ENCODE measurements around the gene TUT7.

TUT7 gene

DNA sequence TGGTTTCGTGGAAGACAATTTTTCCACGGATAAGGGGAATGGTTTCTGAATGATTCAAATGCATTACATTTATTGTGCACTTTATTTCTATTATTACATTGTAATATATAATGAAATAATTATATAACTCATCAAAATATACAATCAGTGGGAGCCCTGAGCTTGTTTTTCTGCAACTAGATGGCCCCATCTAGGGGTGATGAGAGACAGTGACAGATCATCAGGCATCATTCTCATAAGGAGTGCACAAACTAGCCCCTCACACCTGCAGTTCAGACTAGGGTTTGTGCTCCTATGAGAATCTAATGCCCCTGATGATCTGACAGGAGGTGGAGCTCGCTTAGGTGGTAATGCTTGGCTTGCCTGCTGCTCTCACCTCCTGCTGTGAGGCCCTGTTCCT lies 78.2 kb downstream of the TUT7 start:
- no peak overlapping the region for H3K4me3 ChIP-seq (ENCODE audit: low read depth, low read length)
- no peak for DNase-seq (ENCODE audit: low read depth)
- in situ Hi-C loops (cut with HindIII; ENCODE audit: low sequenced_read_pairs): no loop called here
- TF ChIP-seq CTCF (IDR thresholded peaks at IDR 0.05; ENCODE audit: low read depth, low read length, missing control alignments): peak; percentile 25

- in situ Hi-C loops (cut with HindIII; ENCODE audit: low sequenced_read_pairs): no loop called here
- no peak for DNase-seq (ENCODE audit: low read depth)
- no peak overlapping the region for H3K4me3 ChIP-seq (ENCODE audit: low read depth, low read length)
- TF ChIP-seq CTCF (IDR thresholded peaks at IDR 0.05; ENCODE audit: low read depth, low read length, missing control alignments): no peak
Observed at GRCh38 chr9:86274821-86275643, 79.2 kb downstream of the TUT7 start.

DNA sequence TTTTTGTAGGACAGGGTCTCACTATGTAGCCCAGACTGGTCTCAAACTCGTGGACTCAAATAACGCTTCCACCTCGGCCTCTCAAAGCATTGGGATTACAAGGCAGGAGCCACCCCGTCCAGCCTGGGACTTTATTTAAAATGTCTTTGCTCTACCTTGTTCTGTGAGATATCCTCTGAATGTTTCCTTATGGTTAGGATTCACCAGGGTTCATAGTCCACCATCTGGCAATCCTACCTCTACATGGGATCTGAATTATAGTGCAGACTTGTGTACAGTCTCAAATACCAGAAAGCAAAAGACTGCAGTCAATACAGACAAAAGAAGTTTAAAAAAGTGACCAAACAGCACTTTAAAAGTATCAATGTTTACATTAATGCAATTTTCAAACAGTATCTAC lies 82.0 kb downstream of the TUT7 start:
- in situ Hi-C loops (cut with HindIII; ENCODE audit: low sequenced_read_pairs): no loop called here
- DNase-seq (ENCODE audit: low read depth): no peak
- no peak for TF ChIP-seq CTCF (IDR thresholded peaks at IDR 0.05; ENCODE audit: low read depth, low read length, missing control alignments)
- H3K4me3 ChIP-seq (ENCODE audit: low read depth, low read length): no peak overlapping the region

DNA sequence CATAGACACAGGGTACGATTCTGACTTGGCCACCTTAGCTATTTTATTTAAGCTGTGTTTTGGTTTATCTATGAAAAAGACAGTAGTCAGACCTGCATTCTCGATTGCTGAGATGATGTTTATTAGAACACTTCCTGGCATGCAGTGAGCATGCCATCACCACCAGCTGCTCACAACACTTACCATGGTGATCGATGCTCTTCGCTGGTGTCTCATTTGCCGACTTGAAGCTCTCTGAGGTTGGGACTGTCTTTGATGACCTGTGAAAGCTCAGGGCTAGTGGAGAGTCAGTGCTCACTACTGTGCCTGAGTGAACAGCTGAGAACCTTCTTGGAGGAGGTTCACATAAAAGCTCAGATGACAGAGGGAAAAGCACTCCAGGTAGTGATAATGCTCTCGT lies 90.3 kb downstream of the TUT7 start:
- TF ChIP-seq CTCF (IDR thresholded peaks at IDR 0.05; ENCODE audit: low read depth, low read length, missing control alignments): no peak
- no peak overlapping the region for H3K4me3 ChIP-seq (ENCODE audit: low read depth, low read length)
- in situ Hi-C loops (cut with HindIII; ENCODE audit: low sequenced_read_pairs): no loop called here

DNA sequence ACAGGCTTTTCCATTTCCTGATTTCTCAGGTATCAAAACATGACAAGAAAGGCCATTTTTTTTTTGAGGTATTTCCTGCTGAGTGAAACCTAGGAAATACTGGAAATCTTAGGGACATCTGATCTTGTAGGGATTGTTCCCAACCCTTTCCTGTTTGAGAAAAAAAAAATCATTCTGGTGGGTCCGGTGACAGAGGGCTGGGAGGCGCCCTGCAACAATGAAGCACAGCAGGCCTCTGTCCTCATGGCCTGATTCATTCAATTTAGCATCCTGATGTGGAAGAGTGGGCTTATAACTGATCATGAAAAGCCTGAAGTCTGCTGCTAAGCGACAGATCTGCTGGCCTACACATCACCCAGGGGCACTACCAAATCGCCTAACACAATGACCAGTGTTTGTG lies 91.7 kb downstream of the TUT7 start:
- TF ChIP-seq CTCF (IDR thresholded peaks at IDR 0.05; ENCODE audit: low read depth, low read length, missing control alignments): no peak
- no peak for DNase-seq (ENCODE audit: low read depth)
- in situ Hi-C loops (cut with HindIII; ENCODE audit: low sequenced_read_pairs): no loop called here

More for the DNA sequence above, 90.3 kb downstream of the TUT7 start:
- DNase-seq (ENCODE audit: low read depth): no peak

GRCh38 chr9:86259557-86259956 lies 94.7 kb downstream of the TUT7 start, which contains the start of gene C9orf153:
Gene C9orf153, minus strand, starts transcription at chr9:86259657. Its CDS starts 30,054 bp downstream, at chr9:86229603.
- in situ Hi-C loops (cut with HindIII; ENCODE audit: low sequenced_read_pairs): no loop called here
- no peak within 1 kb of the TSS for H3K4me3 ChIP-seq (ENCODE audit: low read depth, low read length)
- no peak for DNase-seq (ENCODE audit: low read depth)
- no peak for TF ChIP-seq CTCF (IDR thresholded peaks at IDR 0.05; ENCODE audit: low read depth, low read length, missing control alignments)

More for the DNA sequence above, 91.7 kb downstream of the TUT7 start:
- no peak overlapping the region for H3K4me3 ChIP-seq (ENCODE audit: low read depth, low read length)

All from astrocyte of the cerebellum (primary cell).